CD4-positive, alpha-beta memory T cell (primary cell): Measurements from ENCODE around the gene MRPL55. TPM values are rescaled to one million over a fixed set of nuclear protein-coding genes. Genes with fewer than 3 reads are reported as not detected.
A peak's percentile ranks its signal among the peaks of the same experiment; 100 is the strongest.

Experiments used
- CTCF ChIA-PET: fragments of 350-600 bp; sonication (Branson Sonifier 250); formaldehyde crosslinking; loops from one replicate; lab custom pipeline; 2021; ENCODE audit warnings: inconsistent platforms; ENCODE audit not compliant: partially characterized antibody; lab: Charles Lee
- POLR2A ChIA-PET: fragments of 350-600 bp; sonication (Branson Sonifier 250); formaldehyde crosslinking; loops from one replicate; lab custom pipeline; 2021; ENCODE audit not compliant: partially characterized antibody; lab: Charles Lee
- DNase-seq, 5 donors: peaks; one replicate each; pipeline versions ENCODE4 v3.0.0 to v3.0.0-alpha.2; 2020 to 2022; ENCODE audit warnings: mixed read lengths in 1 of 5
- H3K27ac ChIP-seq: one replicate; pipeline ENCODE4 v1.7.0; 2013; ENCODE audit warnings: low read depth, low read length
- H3K27me3 ChIP-seq: 2 replicates; pipeline ENCODE4 v1.7.0; 2013; ENCODE audit warnings: mild to moderate bottlenecking, low read length, moderate library complexity; ENCODE audit not compliant: insufficient read depth
- H3K36me3 ChIP-seq: 2 replicates; pipeline ENCODE4 v1.7.0; 2013; ENCODE audit warnings: mild to moderate bottlenecking, low read length, moderate library complexity; ENCODE audit not compliant: insufficient read depth
- H3K4me1 ChIP-seq: 2 replicates; pipeline ENCODE4 v1.7.0; 2013; ENCODE audit warnings: mild to moderate bottlenecking, low read length, moderate library complexity; ENCODE audit not compliant: insufficient read depth
- H3K4me3 ChIP-seq, 2 donors: one replicate each; pipeline ENCODE4 v1.7.0; 2013; ENCODE audit warnings: low read length in 2 of 2, mild to moderate bottlenecking in 1 of 2
- H3K9me3 ChIP-seq, 2 donors: one replicate each; pipeline ENCODE4 v1.7.0; 2013; ENCODE audit warnings: low read length in 2 of 2, control low read depth in 1 of 2; ENCODE audit not compliant: control insufficient read depth in 1 of 2
- H3K27ac Mint-ChIP-seq, 7 donors: one replicate each; pipeline ENCODE4 v1.8.0; 2020 to 2021; ENCODE audit warnings: mixed read lengths in 7 of 7, mild to moderate bottlenecking in 6 of 7, inconsistent platforms in 3 of 7, moderate library complexity in 3 of 7
- H3K27me3 Mint-ChIP-seq, 2 donors: one replicate each; pipeline ENCODE4 v1.8.0; 2020 to 2021; ENCODE audit warnings: mixed read lengths in 2 of 2
- H3K36me3 Mint-ChIP-seq, 2 donors: one replicate each; pipeline ENCODE4 v1.8.0; 2020 to 2021; ENCODE audit warnings: mixed read lengths in 2 of 2, inconsistent platforms in 1 of 2, mild to moderate bottlenecking in 1 of 2
- H3K4me1 Mint-ChIP-seq, 4 donors: one replicate each; pipeline ENCODE4 v1.8.0; 2020 to 2021; ENCODE audit warnings: mixed read lengths in 4 of 4, mild to moderate bottlenecking in 1 of 4
- H3K4me3 Mint-ChIP-seq, 8 donors: one replicate each; pipeline ENCODE4 v1.8.0; 2020 to 2021; ENCODE audit warnings: mixed read lengths in 8 of 8, mild to moderate bottlenecking in 7 of 8, moderate library complexity in 6 of 8, inconsistent platforms in 3 of 8
- H3K9me3 Mint-ChIP-seq, 8 donors: one replicate each; pipeline ENCODE4 v1.8.0; 2020 to 2021; ENCODE audit warnings: mixed read lengths in 8 of 8, mild to moderate bottlenecking in 5 of 8, inconsistent platforms in 3 of 8, moderate library complexity in 1 of 8
- intact Hi-C: fragments of 100-400 bp; cut with micrococcal nuclease; formaldehyde crosslinking; loops from one replicate; pipeline ENCODE4 v1.15.1; 2023
- polyA plus RNA-seq, 2 donors: library from polyadenylated mRNA; unstranded; fragments of 300-500 nt; fragmentation: Illumina TruSeq; gene quantifications; one replicate each; pipeline ENCODE4 v1.2.3, GENCODE V29; 2021
- total RNA-seq, 2 experiments: library from RNA; stranded (reverse); gene quantifications; one replicate each; pipeline ENCODE4 v1.2.3, GENCODE V29; 2021

The MRPL55 gene
- total and polyA plus RNA-seq, 4 experiments from 2014 or later: 57.8 to 157 (median 86.5) TPM

- Histone ChIP-seq H3K27ac (no peak overlapping the region), H3K4me1 (peaks cover 35% of the 10 kb centered on the region), H3K9me3 (no peaks in the 10 kb centered on the region), H3K36me3 (peaks cover 17% of the 10 kb centered on the region), H3K27me3 (no peaks in the 10 kb centered on the region), H3K4me3 (no peak overlapping the region)
- DNase-seq: no peak
- Mint-ChIP-seq H3K9me3 (peaks cover 0 to 9% (median 0%) of the 10 kb centered on the region in 8 donors), H3K4me1 (peaks cover 10 to 65% (median 39%) of the 10 kb centered on the region in 4 donors), H3K36me3 (peaks cover 0 to 31% of the 10 kb centered on the region in 2 donors), H3K27ac (peak overlapping the region; percentile 10 to 97 (median 83)), H3K27me3 (no peaks in the 10 kb centered on the region), H3K4me3 (peak overlapping the region; percentile 59 to 94 (median 84))
- POLR2A ChIA-PET: interaction anchor here (1.4 to 3.1 kb wide), 5 partner anchors 14 to 61 kb away, joined by 4 to 13 read pairs (median 7); partner anchors contain the start of genes ARF1, GUK1 and IBA57
- intact Hi-C loops: loop anchor here (5.0 kb wide), 1 partner anchor 1403 kb away; the partner anchor contains the start of gene NUP133
- CTCF ChIA-PET: no interaction called here
Measured at GRCh38 chr1:228104526-228105269, 4.4 kb downstream of the MRPL55 start.

- Mint-ChIP-seq H3K36me3 (peaks cover 11 to 40% of the 10 kb centered on the region in 2 donors), H3K27ac (peak within 1 kb of the TSS; percentile 93 to 97 (median 97)), H3K9me3 (peaks cover 0 to 9% (median 0%) of the 10 kb centered on the region in 8 donors), H3K27me3 (no peaks in the 10 kb centered on the region), H3K4me3 (peak within 1 kb of the TSS; percentile 90 to 95 (median 94)), H3K4me1 (peaks cover 6 to 61% (median 33%) of the 10 kb centered on the region in 4 donors)
- intact Hi-C loops: loop anchor here (1.0 kb wide), 3 partner anchors 21 to 62 kb away; partner anchors contain the start of genes ARF1, GUK1 and IBA57
- H3K4me1 ChIP-seq: peaks cover 25% of the 10 kb centered on the region
- CTCF ChIA-PET: no interaction called here
- POLR2A ChIA-PET: interaction anchor here (1.3 to 2.6 kb wide), 2 partner anchors 20 to 63 kb away, joined by 7 to 13 read pairs; partner anchors contain the start of genes ARF1 and IBA57
- H3K27ac ChIP-seq: peak within 1 kb of the TSS; percentile 85
- H3K36me3 ChIP-seq: peaks cover 33% of the 10 kb centered on the region
- H3K9me3 ChIP-seq: no peaks in the 10 kb centered on the region
- no peaks in the 10 kb centered on the region for H3K27me3 ChIP-seq
- peak within 1 kb of the TSS; percentile 54 to 98 for H3K4me3 ChIP-seq
- peak; percentile 93 to 95 (median 94) for DNase-seq
Measured at GRCh38 chr1:228102791-228103620, 6.1 kb downstream of the MRPL55 start, which contains the start of gene C1orf35. Gene C1orf35, minus strand, starts transcription at chr1:228103325. Its CDS starts 98 bp downstream, at chr1:228103227.

- peaks cover 20% of the 10 kb centered on the region for H3K4me1 ChIP-seq
- intact Hi-C loops: no loop called here
- peak; percentile 62 to 84 (median 65) for DNase-seq
- peak overlapping the region; percentile 29 to 98 for H3K4me3 ChIP-seq
- H3K9me3 ChIP-seq: no peaks in the 10 kb centered on the region
- H3K4me3 Mint-ChIP-seq: peak overlapping the region; percentile 82 to 94 (median 85)
- peaks cover 6 to 64% (median 32%) of the 10 kb centered on the region in 4 donors for H3K4me1 Mint-ChIP-seq
- H3K27me3 Mint-ChIP-seq: no peaks in the 10 kb centered on the region
- peaks cover 18 to 46% of the 10 kb centered on the region in 2 donors for H3K36me3 Mint-ChIP-seq
- no peaks in the 10 kb centered on the region for H3K27me3 ChIP-seq
- peak overlapping the region; percentile 85 for H3K27ac ChIP-seq
- ChIA-PET POLR2A (interaction anchor here (0.6 to 12.8 kb wide), 4 partner anchors 16 to 336 kb away, joined by 3 to 146 read pairs (median 3); partner anchors contain the start of genes ARF1 and IBA57), CTCF (interaction anchor here (1.1 to 1.2 kb wide), 2 partner anchors 18 to 20 kb away, joined by 3 to 4 read pairs; partner anchors contain the start of gene ARF1)
- peaks cover 0 to 9% (median 0%) of the 10 kb centered on the region in 8 donors for H3K9me3 Mint-ChIP-seq
- peak overlapping the region; percentile 87 to 97 (median 93) for H3K27ac Mint-ChIP-seq
- peaks cover 41% of the 10 kb centered on the region for H3K36me3 ChIP-seq
Measured at GRCh38 chr1:228101994-228102790, 6.9 kb downstream of the MRPL55 start.

- CTCF ChIA-PET: interaction anchor here (1.1 to 1.2 kb wide), 2 partner anchors 18 to 19 kb away, joined by 3 to 4 read pairs; partner anchors contain the start of gene ARF1
Measured at GRCh38 chr1:228101614-228101993, 7.5 kb downstream of the MRPL55 start.

GRCh38 chr1:228100822-228101613 is 8.1 kb downstream of the MRPL55 start:
- H3K4me1 ChIP-seq: peaks cover 26% of the 10 kb centered on the region
- ChIA-PET POLR2A (interaction anchor here (0.7 to 12.8 kb wide), 2 partner anchors 14 to 43 kb away, joined by 3 to 146 read pairs; partner anchors contain the start of gene ARF1), CTCF (interaction anchor here (1.1 to 1.2 kb wide), 2 partner anchors 17 to 19 kb away, joined by 3 to 4 read pairs; partner anchors contain the start of gene ARF1)
- H3K27ac ChIP-seq: peak overlapping the region; percentile 85
- peaks cover 6 to 60% (median 35%) of the 10 kb centered on the region in 4 donors for H3K4me1 Mint-ChIP-seq
- H3K36me3 Mint-ChIP-seq: peaks cover 19 to 46% of the 10 kb centered on the region in 2 donors
- H3K36me3 ChIP-seq: peaks cover 40% of the 10 kb centered on the region
- H3K27ac Mint-ChIP-seq: peak overlapping the region; percentile 91 to 96 (median 93)
- no peak for DNase-seq
- H3K4me3 ChIP-seq: no peak overlapping the region
- no peaks in the 10 kb centered on the region for H3K27me3 ChIP-seq
- H3K9me3 Mint-ChIP-seq: peaks cover 0 to 9% (median 0%) of the 10 kb centered on the region in 8 donors
- peak overlapping the region; percentile 68 to 94 (median 80) for H3K4me3 Mint-ChIP-seq
- no peaks in the 10 kb centered on the region for H3K9me3 ChIP-seq
- intact Hi-C loops: no loop called here
- no peaks in the 10 kb centered on the region for H3K27me3 Mint-ChIP-seq

More at GRCh38 chr1:228101614-228101993, 7.5 kb downstream of the MRPL55 start:
- POLR2A ChIA-PET: interaction anchor here (0.7 to 12.8 kb wide), 3 partner anchors 15 to 336 kb away, joined by 3 to 146 read pairs (median 3); partner anchors contain the start of gene ARF1
- Mint-ChIP-seq H3K4me1 (peaks cover 6 to 59% (median 34%) of the 10 kb centered on the region in 4 donors), H3K27ac (peak overlapping the region; percentile 91 to 96 (median 93)), H3K9me3 (peaks cover 0 to 9% (median 0%) of the 10 kb centered on the region in 8 donors), H3K4me3 (peak overlapping the region; percentile 68 to 94 (median 80)), H3K36me3 (peaks cover 18 to 48% of the 10 kb centered on the region in 2 donors), H3K27me3 (no peaks in the 10 kb centered on the region)
- H3K27me3 ChIP-seq: no peaks in the 10 kb centered on the region
- peaks cover 20% of the 10 kb centered on the region for H3K4me1 ChIP-seq
- intact Hi-C loops: no loop called here
- peak in 4 of 5 donors; percentile 32 to 74 (median 40) for DNase-seq
- H3K27ac ChIP-seq: peak overlapping the region; percentile 85
- H3K4me3 ChIP-seq: peak overlapping the region in 1 of 2 donors; percentile 98
- no peaks in the 10 kb centered on the region for H3K9me3 ChIP-seq
- peaks cover 43% of the 10 kb centered on the region for H3K36me3 ChIP-seq
